ENCODE measurements around the gene GRM1. TPM values are rescaled to one million over a fixed set of nuclear protein-coding genes. Genes with fewer than 3 reads are reported as not detected.

GRM1 gene
- total and polyA plus RNA-seq, 9 of the 15 experiments (the other 6 are each of a cell fraction or from before 2014, with no cell fraction given): not detected

GRCh38 chr6:146367061-146367460 lies 338.2 kb downstream of the GRM1 start:
- Histone ChIP-seq H3K9me3 (replicated peaks; ENCODE audit: control insufficient read depth, insufficient read depth, low read depth, low read length) (no peaks in the 10 kb centered on the region), H3K4me2 (ENCODE audit: insufficient read depth, low read length) (no peak overlapping the region), H3K36me3 (ENCODE audit: control insufficient read depth, insufficient read depth, low read length) (no peaks in the 10 kb centered on the region), H3K27me3 (ENCODE audit: control insufficient read depth in 2 of 2, insufficient read depth in 2 of 2, low read length in 2 of 2) (no peaks in the 10 kb centered on the region), H3K4me3 (no peak overlapping the region), H2AFZ (ENCODE audit: low read depth, low read length) (no peak overlapping the region), H3K4me1 (replicated peaks in 1 of 2; ENCODE audit: control insufficient read depth in 2 of 2, insufficient read depth in 2 of 2, low read length in 2 of 2) (no peaks in the 10 kb centered on the region), H3K9ac (ENCODE audit: insufficient read depth in 1 of 2, low read depth in 2 of 2, low read length in 2 of 2) (no peak overlapping the region), H3K9me1 (ENCODE audit: control insufficient read depth, insufficient read depth, low read length) (no peaks in the 10 kb centered on the region), H4K20me1 (replicated peaks; ENCODE audit: control insufficient read depth, insufficient read depth, low read length) (no peaks in the 10 kb centered on the region), H3K79me2 (ENCODE audit: control insufficient read depth, insufficient read depth, low read length) (no peaks in the 10 kb centered on the region), H3K27ac (ENCODE audit: extremely low read depth, low read depth, low read length) (no peak overlapping the region)
- BruUV-seq (replicated peaks): no TSS peak
- ChIA-PET POLR2A (interaction anchor here (0.5 kb wide), 1 partner anchor 9 kb away, joined by 3 read pairs; no protein-coding TSS in a partner anchor), CTCF (ENCODE audit: low intra/inter-chr PET ratio) (no interaction called here)
- intact Hi-C loops (cut with micrococcal nuclease): no loop called here
- in situ Hi-C loops (cut with MboI): no loop called here
- 0% methylated on average over 1 of the region's 1 CpG for WGBS (ENCODE audit: insufficient coverage, low coverage, missing lambda C conversion rate)
- ATAC-seq: no peak
- FAIRE-seq: no peak
- no peak for DNase-seq (ENCODE audit: extremely low read depth in 1 of 4, low spot score in 3 of 4)
- TF ChIP-seq NR2F6 (CRISPR knock-in tag; IDR thresholded peaks at IDR 0.05): no peak
- TF ChIP-seq TFAM (CRISPR knock-in tag; conservative IDR thresholded peaks at IDR 0.05): no peak
- TF ChIP-seq CCAR2 (IDR thresholded peaks at IDR 0.05; ENCODE audit: low read depth, low read length): no peak
- TF ChIP-seq ZNF512 (tag; IDR thresholded peaks at IDR 0.05): no peak
- TF ChIP-seq CHD4 (IDR thresholded peaks at IDR 0.05; ENCODE audit: insufficient read depth, insufficient replicate concordance, low read depth, low read length, poor library complexity, severe bottlenecking): no peak
- no peak for TF ChIP-seq HOXB6 (CRISPR knock-in tag; IDR thresholded peaks at IDR 0.05; ENCODE audit: borderline replicate concordance)
- no peak for TF ChIP-seq SAP30 (IDR thresholded peaks at IDR 0.05; ENCODE audit: borderline replicate concordance, insufficient read depth, low read depth, low read length, poor library complexity, severe bottlenecking)
- TF ChIP-seq RERE (CRISPR knock-in tag; IDR thresholded peaks at IDR 0.05; ENCODE audit: borderline replicate concordance): no peak
- no peak for TF ChIP-seq ELF4 (CRISPR knock-in tag; IDR thresholded peaks at IDR 0.05)
- no peak for TF ChIP-seq E4F1 (CRISPR knock-in tag; IDR thresholded peaks at IDR 0.05; ENCODE audit: borderline replicate concordance)
